GM12878 (cell line): ENCODE results near the gene ANKRD13D. TPM values are rescaled to one million over a fixed set of nuclear protein-coding genes. Genes with fewer than 3 reads are reported as not detected.

Experiments used
- ATAC-seq: fragments of 200-7000 bp; cut with Tn5 transposase; 3 replicates; pipeline ENCODE4 v1.9.1; 2020; ENCODE audit warnings: mild to moderate bottlenecking, moderate library complexity
- BruUV-seq: library from RNA; stranded (reverse); fragments of 400-500 nt; replicated peaks from 2 replicates; lab custom pipeline; 2021; lab: Mats Ljungman, UMichigan
- CTCF ChIA-PET: fragments of 300-600 bp; sonication (Branson Sonifier 250); formaldehyde crosslinking; extraction: SDS; loops from one replicate; lab custom pipeline; 2021; ENCODE audit warnings: inconsistent platforms; lab: Yijun Ruan, JAX
- POLR2A ChIA-PET: fragments of 350-600 bp; formaldehyde crosslinking; extraction: SDS; loops from one replicate; lab custom pipeline; 2021; ENCODE audit warnings: inconsistent platforms; lab: Charles Lee
- RAD21 ChIA-PET: fragments of 300-600 bp; sonication (Branson Sonifier 250); formaldehyde crosslinking; loops from one replicate; lab custom pipeline; 2023; ENCODE audit warnings: antibody characterized with exemption; ENCODE audit not compliant: unreplicated experiment; lab: Charles Lee
- SMC1A ChIA-PET: fragments of 300-600 bp; sonication (Branson Sonifier 250); formaldehyde crosslinking; loops from one replicate; lab custom pipeline; 2023; ENCODE audit not compliant: unreplicated experiment, uncharacterized antibody; lab: Charles Lee
- DNase-seq: peaks from one replicate; pipeline ENCODE4 v3.0.0-alpha.2; 2011; ENCODE audit warnings: low read depth, low spot score
- FAIRE-seq: peaks from 3 replicates; lab custom pipeline; 2011; peaks lifted over from hg19 to GRCh38; lab: Jason Lieb, UNC
- H2AFZ ChIP-seq: 2 replicates; pipeline ENCODE4 v1.6.0; 2011; ENCODE audit warnings: low read depth, low read length, control low read depth; ENCODE audit not compliant: control insufficient read depth
- H3K27ac ChIP-seq: 2 replicates; pipeline ENCODE4 v1.5.1; 2011; ENCODE audit warnings: control low read depth; ENCODE audit not compliant: control insufficient read depth, insufficient read depth
- H3K27me3 ChIP-seq, 2 experiments: replicated peaks in 1 of 2; 2 replicates each; pipeline versions ENCODE4 v1.6.0 to v1.6.1; 2011; ENCODE audit warnings: low read length in 1 of 2; ENCODE audit not compliant: control insufficient read depth in 2 of 2, insufficient read depth in 2 of 2
- H3K36me3 ChIP-seq, 2 experiments: 2 replicates each; pipeline ENCODE4 v1.5.1; 2011; ENCODE audit warnings: low read length in 1 of 2; ENCODE audit not compliant: control insufficient read depth in 2 of 2, insufficient read depth in 2 of 2
- H3K4me1 ChIP-seq: 2 replicates; pipeline ENCODE4 v1.6.1; 2011; ENCODE audit warnings: mild to moderate bottlenecking, low read length, moderate library complexity, mixed read lengths; ENCODE audit not compliant: control insufficient read depth, insufficient read depth
- H3K4me2 ChIP-seq: 2 replicates; pipeline ENCODE4 v1.6.0; 2011; ENCODE audit warnings: control low read depth; ENCODE audit not compliant: control insufficient read depth, insufficient read depth
- H3K4me3 ChIP-seq: fragments of 200-600 bp; sonication (generic); 2 replicates; pipeline ENCODE4 v1.5.1; 2016
- H3K79me2 ChIP-seq: 2 replicates; pipeline ENCODE4 v1.6.0; 2011; ENCODE audit warnings: low read length; ENCODE audit not compliant: control insufficient read depth, insufficient read depth
- H3K9ac ChIP-seq: 2 replicates; pipeline ENCODE4 v1.8.0; 2011; ENCODE audit warnings: low read length, control low read depth, mixed read lengths; ENCODE audit not compliant: control insufficient read depth, insufficient read depth
- H3K9me3 ChIP-seq: replicated peaks from 3 replicates; pipeline ENCODE4 v1.5.1; 2011; ENCODE audit warnings: mild to moderate bottlenecking, low read length; ENCODE audit not compliant: control insufficient read depth, insufficient read depth
- H4K20me1 ChIP-seq: 2 replicates; pipeline ENCODE4 v1.6.0; 2011; ENCODE audit not compliant: control insufficient read depth, insufficient read depth
- CREB1 ChIP-seq: IDR thresholded peaks from 2 replicates; pipeline ENCODE4 v1.6.1; 2012; ENCODE audit warnings: low read depth, mild to moderate bottlenecking, inconsistent platforms
- EED ChIP-seq: sonication (generic); IDR thresholded peaks from 2 replicates; pipeline ENCODE4 v1.6.1; 2016; ENCODE audit warnings: antibody characterized with exemption, low read depth
- KAT2A ChIP-seq: conservative IDR thresholded peaks from 2 replicates; pipeline ENCODE4 v1.6.1; 2011; ENCODE audit warnings: low read depth, low read length; ENCODE audit not compliant: control insufficient read depth
- POLR2A ChIP-seq: IDR thresholded peaks from 2 replicates; pipeline ENCODE4 v1.6.1; 2011; ENCODE audit warnings: low read depth, mild to moderate bottlenecking, low read length
- TCF7 ChIP-seq: IDR thresholded peaks from 2 replicates; pipeline ENCODE4 v1.6.1; 2014; ENCODE audit warnings: antibody characterized with exemption, borderline replicate concordance
- ZZZ3 ChIP-seq: IDR thresholded peaks from 2 replicates; pipeline ENCODE4 v1.6.1; 2011; ENCODE audit warnings: low read depth; ENCODE audit not compliant: control insufficient read depth, insufficient read length
- WGBS: methylation state at CpG from one replicate; pipeline ENCODE4 v1.1.6; 2016; ENCODE audit warnings: low lambda C conversion rate; ENCODE audit not compliant: insufficient replicate concordance, insufficient coverage; ENCODE audit errors: missing lambda C conversion rate; 5-methylcytosine and 5-hydroxymethylcytosine counted together
- in situ Hi-C: fragments of 300-500 bp; cut with MboI; formaldehyde crosslinking; loops from 9 replicates; pipeline ENCODE4 v1.14.3; 2018; ENCODE audit warnings: mixed read lengths
- intact Hi-C: fragments of 100-400 bp; cut with micrococcal nuclease; formaldehyde crosslinking; loops from one replicate; pipeline ENCODE4 v1.14.2; 2022; ENCODE audit not compliant: unreplicated experiment
- polyA plus RNA-seq, 11 experiments: library from polyadenylated mRNA; depleted of rRNA in 4 of 11; unstranded in 6 of 11; stranded (reverse) in 5 of 11; fragments of >200 nt; fragmentation: Nextera tagmentation in 4 of 11; fragmentation: Illumina TruSeq in 1 of 11; extraction: Ambion mirVana in 4 of 11; extraction: Trizol in 1 of 11; gene quantifications; 1 replicate in 1 of 11; 2 replicates in 10 of 11; pipeline versions ENCODE4 v1.2.1 to v1.2.3, GENCODE V29; 2011 to 2016; ENCODE audit warnings: inconsistent platforms in 2 of 11, missing spikeins in 2 of 11, low read depth in 1 of 11
- total RNA-seq, 4 experiments: library from RNA; depleted of rRNA in 3 of 4; stranded (reverse); fragments of >200 nt in 3 of 4; fragmentation: Illumina TruSeq in 1 of 4; extraction: Trizol in 1 of 4; gene quantifications; 2 replicates each; pipeline versions ENCODE4 v1.2.1 to v1.2.3, GENCODE V29; 2013 to 2021
- TF ChIP-seq, protein P1 (sequence below): fragments of 450-650 bp; IDR thresholded peaks from 2 replicates; pipeline ENCODE4 v1.6.1; 2014; ENCODE audit warnings: mild to moderate bottlenecking
- TF ChIP-seq, protein P2 (sequence below): fragments of 450-650 bp; IDR thresholded peaks from 2 replicates; pipeline ENCODE4 v1.6.1; 2017; ENCODE audit warnings: mild to moderate bottlenecking, moderate library complexity

The ANKRD13D gene
- total and polyA plus RNA-seq, 10 of the 15 experiments (the other 5 are each of a cell fraction or from before 2014, with no cell fraction given) = 2.0 to 56.2 (median 21.4) TPM

- ChIA-PET POLR2A (interaction anchor here (1.0 kb wide), 1 partner anchor 154 kb away, joined by 4 read pairs; no protein-coding TSS in a partner anchor), SMC1A (no interaction called here), CTCF (no interaction called here), RAD21 (no interaction called here)
- H3K27me3 ChIP-seq = no peaks in the 10 kb centered on the region
- no peak overlapping the region for H3K4me3 ChIP-seq
- no peaks in the 10 kb centered on the region for H4K20me1 ChIP-seq
- BruUV-seq = no TSS peak
- H3K4me2 ChIP-seq = no peak overlapping the region
- H3K36me3 ChIP-seq = peaks cover 26 to 79% of the 10 kb centered on the region in 2 experiments
- intact Hi-C loops = no loop called here
- H3K79me2 ChIP-seq = peaks cover 17% of the 10 kb centered on the region
- in situ Hi-C loops = no loop called here
- ATAC-seq = no peak
- H3K9ac ChIP-seq = no peak overlapping the region
- TF ChIP-seq, protein P1, sequence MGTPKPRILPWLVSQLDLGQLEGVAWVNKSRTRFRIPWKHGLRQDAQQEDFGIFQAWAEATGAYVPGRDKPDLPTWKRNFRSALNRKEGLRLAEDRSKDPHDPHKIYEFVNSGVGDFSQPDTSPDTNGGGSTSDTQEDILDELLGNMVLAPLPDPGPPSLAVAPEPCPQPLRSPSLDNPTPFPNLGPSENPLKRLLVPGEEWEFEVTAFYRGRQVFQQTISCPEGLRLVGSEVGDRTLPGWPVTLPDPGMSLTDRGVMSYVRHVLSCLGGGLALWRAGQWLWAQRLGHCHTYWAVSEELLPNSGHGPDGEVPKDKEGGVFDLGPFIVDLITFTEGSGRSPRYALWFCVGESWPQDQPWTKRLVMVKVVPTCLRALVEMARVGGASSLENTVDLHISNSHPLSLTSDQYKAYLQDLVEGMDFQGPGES = no peak
- no peak for TF ChIP-seq ZZZ3
- no peak for TF ChIP-seq CREB1
- TF ChIP-seq EED = no peak
- TF ChIP-seq, all 136 proteins: peak for 0
- Histone ChIP-seq H3K4me1 (peaks cover 17% of the 10 kb centered on the region), H3K27ac (no peak overlapping the region), H2AFZ (no peak overlapping the region), H3K9me3 (no peaks in the 10 kb centered on the region)
- DNase-seq = no peak
- no peak for FAIRE-seq
- 93% methylated on average over 19 of the region's 20 CpGs for WGBS
These were observed 6.8 kb upstream of the ANKRD13D start for GRCh38 chr11:67282155-67282875.

DNA sequence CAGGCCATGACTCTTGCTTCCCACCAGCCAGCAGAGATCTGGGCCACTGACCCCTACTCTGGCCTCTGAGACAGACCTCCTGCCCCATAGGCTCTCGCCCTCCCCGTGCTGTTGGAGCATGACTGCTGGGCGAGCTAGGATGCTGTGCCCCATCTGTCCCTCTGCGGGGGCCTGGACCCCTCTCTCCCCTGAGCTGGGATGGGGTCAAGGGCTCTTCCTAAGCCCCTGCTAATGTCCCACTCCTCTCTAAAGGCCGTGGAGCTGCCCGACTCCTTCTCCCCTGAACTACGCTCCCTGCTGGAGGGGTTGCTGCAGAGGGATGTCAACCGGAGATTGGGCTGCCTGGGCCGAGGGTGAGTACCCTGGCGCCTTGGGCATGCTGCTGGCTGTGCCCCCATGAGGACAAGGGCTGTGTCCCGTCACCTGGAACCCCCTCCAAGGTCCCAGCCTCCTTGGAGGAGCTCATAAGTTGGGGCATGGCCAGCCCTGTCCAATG lies 6.2 kb upstream of the ANKRD13D start:
- H3K4me2 ChIP-seq = no peak overlapping the region
- H3K79me2 ChIP-seq = peaks cover 13% of the 10 kb centered on the region
- H3K27ac ChIP-seq = no peak overlapping the region
- H3K27me3 ChIP-seq = no peaks in the 10 kb centered on the region
- peaks cover 19% of the 10 kb centered on the region for H3K4me1 ChIP-seq
- FAIRE-seq (no peak), DNase-seq (no peak), ATAC-seq (no peak)
- no TSS peak for BruUV-seq
- TF ChIP-seq TCF7 (no peak), KAT2A (no peak), POLR2A (peak; percentile 2; the same call in 1 of the 2 replicates)
- TF ChIP-seq, protein P2, sequence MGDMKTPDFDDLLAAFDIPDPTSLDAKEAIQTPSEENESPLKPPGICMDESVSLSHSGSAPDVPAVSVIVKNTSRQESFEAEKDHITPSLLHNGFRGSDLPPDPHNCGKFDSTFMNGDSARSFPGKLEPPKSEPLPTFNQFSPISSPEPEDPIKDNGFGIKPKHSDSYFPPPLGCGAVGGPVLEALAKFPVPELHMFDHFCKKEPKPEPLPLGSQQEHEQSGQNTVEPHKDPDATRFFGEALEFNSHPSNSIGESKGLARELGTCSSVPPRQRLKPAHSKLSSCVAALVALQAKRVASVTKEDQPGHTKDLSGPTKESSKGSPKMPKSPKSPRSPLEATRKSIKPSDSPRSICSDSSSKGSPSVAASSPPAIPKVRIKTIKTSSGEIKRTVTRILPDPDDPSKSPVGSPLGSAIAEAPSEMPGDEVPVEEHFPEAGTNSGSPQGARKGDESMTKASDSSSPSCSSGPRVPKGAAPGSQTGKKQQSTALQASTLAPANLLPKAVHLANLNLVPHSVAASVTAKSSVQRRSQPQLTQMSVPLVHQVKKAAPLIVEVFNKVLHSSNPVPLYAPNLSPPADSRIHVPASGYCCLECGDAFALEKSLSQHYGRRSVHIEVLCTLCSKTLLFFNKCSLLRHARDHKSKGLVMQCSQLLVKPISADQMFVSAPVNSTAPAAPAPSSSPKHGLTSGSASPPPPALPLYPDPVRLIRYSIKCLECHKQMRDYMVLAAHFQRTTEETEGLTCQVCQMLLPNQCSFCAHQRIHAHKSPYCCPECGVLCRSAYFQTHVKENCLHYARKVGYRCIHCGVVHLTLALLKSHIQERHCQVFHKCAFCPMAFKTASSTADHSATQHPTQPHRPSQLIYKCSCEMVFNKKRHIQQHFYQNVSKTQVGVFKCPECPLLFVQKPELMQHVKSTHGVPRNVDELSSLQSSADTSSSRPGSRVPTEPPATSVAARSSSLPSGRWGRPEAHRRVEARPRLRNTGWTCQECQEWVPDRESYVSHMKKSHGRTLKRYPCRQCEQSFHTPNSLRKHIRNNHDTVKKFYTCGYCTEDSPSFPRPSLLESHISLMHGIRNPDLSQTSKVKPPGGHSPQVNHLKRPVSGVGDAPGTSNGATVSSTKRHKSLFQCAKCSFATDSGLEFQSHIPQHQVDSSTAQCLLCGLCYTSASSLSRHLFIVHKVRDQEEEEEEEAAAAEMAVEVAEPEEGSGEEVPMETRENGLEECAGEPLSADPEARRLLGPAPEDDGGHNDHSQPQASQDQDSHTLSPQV = no peak
- POLR2A ChIA-PET = interaction anchor here (1.0 kb wide), 1 partner anchor 153 kb away, joined by 4 read pairs; no protein-coding TSS in a partner anchor
- H2AFZ ChIP-seq = no peak overlapping the region
- no peaks in the 10 kb centered on the region for H4K20me1 ChIP-seq
- 95% methylated on average over 11 of the region's 11 CpGs for WGBS
- intact Hi-C loops = no loop called here
- no peaks in the 10 kb centered on the region for H3K9me3 ChIP-seq
- in situ Hi-C loops = no loop called here
- SMC1A ChIA-PET = interaction anchor here (0.8 kb wide), 1 partner anchor 10 kb away, joined by 3 read pairs; no protein-coding TSS in a partner anchor
- H3K9ac ChIP-seq = no peak overlapping the region
- RAD21 ChIA-PET = no interaction called here
- no peak overlapping the region for H3K4me3 ChIP-seq
- H3K36me3 ChIP-seq = peaks cover 29 to 79% of the 10 kb centered on the region in 2 experiments
- CTCF ChIA-PET = no interaction called here
